Gastrocnemius medialis (tissue), 4 donors: Measurements from ENCODE around the gene MANF. TPM values are rescaled to one million over a fixed set of nuclear protein-coding genes. Genes with fewer than 3 reads are reported as not detected.

ENCODE experiments used
- ATAC-seq, 2 donors: fragments of 150-250 bp; one replicate each; pipeline ENCODE4 v1.9.1; 2016
- DNase-seq, 2 donors: peaks; one replicate each; pipeline ENCODE4 v3.0.0-alpha.2; 2019
- H3K27ac ChIP-seq, 4 donors: fragments of 200-600 bp; sonication (generic); 1 replicate in 1 of 4; 2 replicates in 3 of 4; pipeline ENCODE4 v1.5.1; 2016 to 2018; ENCODE audit warnings: mild to moderate bottlenecking in 2 of 4, moderate library complexity in 1 of 4
- H3K27me3 ChIP-seq, 3 donors: fragments of 200-600 bp; sonication (generic) in 2 of 3; 1 replicate in 1 of 3; 2 replicates in 2 of 3; pipeline versions ENCODE4 v1.5.1 to v1.6.0; 2016 to 2019; ENCODE audit warnings: mild to moderate bottlenecking in 1 of 3, moderate library complexity in 1 of 3
- H3K36me3 ChIP-seq, 2 donors: fragments of 200-600 bp; sonication (generic) in 1 of 2; one replicate each; pipeline ENCODE4 v1.5.1; 2017 to 2018
- H3K4me1 ChIP-seq, 2 donors: fragments of 200-600 bp; sonication (generic) in 1 of 2; one replicate each; pipeline ENCODE4 v1.5.1; 2016 to 2017; ENCODE audit warnings: mild to moderate bottlenecking in 2 of 2
- H3K4me3 ChIP-seq, 4 donors: fragments of 200-600 bp; sonication (generic) in 3 of 4; 1 replicate in 1 of 4; 2 replicates in 3 of 4; pipeline ENCODE4 v1.5.1; 2016 to 2019; ENCODE audit warnings: mild to moderate bottlenecking in 2 of 4
- H3K9me3 ChIP-seq, 3 donors: fragments of 200-600 bp; sonication (generic) in 2 of 3; 1 replicate in 1 of 3; 2 replicates in 2 of 3; pipeline ENCODE4 v1.5.1; 2016 to 2019
- POLR2A ChIP-seq, 2 donors: fragments of 450-650 bp; IDR thresholded peaks; one replicate each; pipeline ENCODE4 v1.6.1; 2017; ENCODE audit warnings: antibody characterized with exemption in 2 of 2, mild to moderate bottlenecking in 2 of 2, moderate library complexity in 2 of 2
- in situ Hi-C, 4 donors: fragments of 200-750 bp; cut with MboI; loops; one replicate each; pipeline versions ENCODE4 v1.15.0 to v1.8.0; 2017; ENCODE audit warnings: low sequenced_read_pairs in 4 of 4
- intact Hi-C: fragments of 100-400 bp; cut with DNase I; formaldehyde crosslinking; loops from one replicate; pipeline ENCODE4 v1.15.1; 2023; ENCODE audit warnings: low total_unique reads
- total RNA-seq, 4 donors: library from RNA; depleted of rRNA; stranded (reverse); fragments of >200 nt; gene quantifications; one replicate each; pipeline versions ENCODE4 v1.1.0 to v1.2.3, GENCODE V29; 2016
- TF ChIP-seq, protein P1 (sequence below), 5 experiments: fragments of 450-650 bp in 3 of 5; fragments of 200-600 bp in 2 of 5; sonication (generic) in 2 of 5; IDR thresholded peaks in 4 of 5; conservative IDR thresholded peaks in 1 of 5; 1 replicate in 4 of 5; 2 replicates in 1 of 5; pipeline ENCODE4 v1.5.1; 2016 to 2019; ENCODE audit warnings: antibody characterized with exemption in 5 of 5, mild to moderate bottlenecking in 3 of 5, moderate library complexity in 3 of 5

Gene MANF
- total RNA-seq, 4 donors from 2014 or later, result 4.4 to 19.7 (median 11.5) TPM

DNA sequence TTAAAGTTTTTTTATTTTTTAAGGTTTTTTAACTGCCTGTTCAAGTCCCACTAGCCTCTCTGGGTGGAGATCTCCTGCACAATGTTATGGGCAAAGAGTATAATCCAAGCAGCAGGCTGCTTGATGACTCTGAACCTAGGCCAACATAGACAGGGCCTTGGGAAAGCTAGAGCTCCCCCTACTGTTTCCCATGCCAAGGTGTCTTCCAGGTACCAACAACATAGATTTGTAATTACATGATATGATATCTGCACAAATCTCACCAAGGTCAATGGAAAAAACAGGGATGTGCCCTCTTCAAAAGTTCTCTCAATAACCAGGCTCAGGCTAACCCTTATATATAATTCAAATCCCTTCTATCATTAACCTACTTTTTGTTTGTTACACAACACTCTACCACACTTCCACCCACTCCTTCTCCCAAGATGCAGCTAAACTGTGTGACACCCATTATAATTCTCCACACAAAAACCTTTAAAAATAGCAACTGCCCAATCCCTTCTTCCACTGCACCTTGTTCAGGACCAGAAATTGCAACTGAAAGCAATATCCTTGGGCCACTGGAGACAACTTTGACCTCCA is 49.7 kb downstream of the MANF start:
- intact Hi-C loops (no loop called here), in situ Hi-C loops (no loop called here)
- Histone ChIP-seq H3K4me3 (no peak overlapping the region), H3K9me3 (no peaks in the 10 kb centered on the region), H3K4me1 (no peaks in the 10 kb centered on the region), H3K36me3 (peaks cover 0 to 24% of the 10 kb centered on the region in 2 donors), H3K27me3 (no peaks in the 10 kb centered on the region), H3K27ac (no peak overlapping the region)
- no peak for TF ChIP-seq POLR2A (IDR thresholded peaks at IDR 0.05)
- TF ChIP-seq, protein P1, sequence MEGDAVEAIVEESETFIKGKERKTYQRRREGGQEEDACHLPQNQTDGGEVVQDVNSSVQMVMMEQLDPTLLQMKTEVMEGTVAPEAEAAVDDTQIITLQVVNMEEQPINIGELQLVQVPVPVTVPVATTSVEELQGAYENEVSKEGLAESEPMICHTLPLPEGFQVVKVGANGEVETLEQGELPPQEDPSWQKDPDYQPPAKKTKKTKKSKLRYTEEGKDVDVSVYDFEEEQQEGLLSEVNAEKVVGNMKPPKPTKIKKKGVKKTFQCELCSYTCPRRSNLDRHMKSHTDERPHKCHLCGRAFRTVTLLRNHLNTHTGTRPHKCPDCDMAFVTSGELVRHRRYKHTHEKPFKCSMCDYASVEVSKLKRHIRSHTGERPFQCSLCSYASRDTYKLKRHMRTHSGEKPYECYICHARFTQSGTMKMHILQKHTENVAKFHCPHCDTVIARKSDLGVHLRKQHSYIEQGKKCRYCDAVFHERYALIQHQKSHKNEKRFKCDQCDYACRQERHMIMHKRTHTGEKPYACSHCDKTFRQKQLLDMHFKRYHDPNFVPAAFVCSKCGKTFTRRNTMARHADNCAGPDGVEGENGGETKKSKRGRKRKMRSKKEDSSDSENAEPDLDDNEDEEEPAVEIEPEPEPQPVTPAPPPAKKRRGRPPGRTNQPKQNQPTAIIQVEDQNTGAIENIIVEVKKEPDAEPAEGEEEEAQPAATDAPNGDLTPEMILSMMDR (IDR thresholded peaks at IDR 0.05 in 4 of 5, conservative IDR thresholded peaks at IDR 0.05 in 1 of 5), result peak; percentile 12 to 69 (median 39)
- DNase-seq (peak in 1 of 2 donors; percentile 21), ATAC-seq (peak; percentile 63 to 87)

DNA sequence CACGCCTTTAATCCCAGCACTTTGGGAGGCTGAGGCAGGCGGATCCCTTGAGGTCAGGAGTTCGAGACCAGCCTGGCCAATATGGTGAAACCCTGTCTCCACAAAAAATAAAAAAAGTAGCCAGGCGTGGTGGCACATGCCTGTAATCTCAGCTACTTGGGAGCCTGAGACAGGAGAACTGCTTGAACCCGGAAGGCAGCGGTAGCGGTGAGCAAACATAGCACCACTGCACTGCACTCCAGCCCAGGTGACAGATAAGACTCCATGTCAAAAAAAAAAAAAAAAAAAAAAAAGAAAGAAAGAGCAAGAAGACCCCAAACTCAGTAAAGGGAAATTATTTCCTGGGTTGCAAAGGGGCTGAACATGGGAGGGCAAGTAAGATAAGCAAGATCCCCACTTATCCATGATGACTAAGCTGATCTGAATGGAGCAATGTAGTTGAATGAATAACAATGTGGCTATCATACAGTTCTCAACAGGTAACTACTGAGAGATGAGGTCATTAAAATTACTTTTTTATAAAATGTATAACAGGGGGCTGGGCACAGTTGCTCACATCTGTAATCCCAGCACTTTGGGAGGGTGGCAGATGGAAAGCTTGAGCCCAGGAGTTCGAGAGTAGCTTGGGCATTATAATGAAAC is 52.0 kb downstream of the MANF start:
- H3K27me3 ChIP-seq, result no peaks in the 10 kb centered on the region
- DNase-seq, result no peak
- no peak overlapping the region for H3K4me3 ChIP-seq
- intact Hi-C loops (no loop called here), in situ Hi-C loops (no loop called here)
- TF ChIP-seq, protein P1 (IDR thresholded peaks at IDR 0.05 in 4 of 5, conservative IDR thresholded peaks at IDR 0.05 in 1 of 5), result no peak
- H3K27ac ChIP-seq, result no peak overlapping the region
- H3K36me3 ChIP-seq, result peaks cover 0 to 36% of the 10 kb centered on the region in 2 donors
- H3K4me1 ChIP-seq, result no peaks in the 10 kb centered on the region
- no peak for ATAC-seq
- no peaks in the 10 kb centered on the region for H3K9me3 ChIP-seq

Other genes with a start within 250 kb of the MANF start
- gene RBM15B, start 6.0 kb downstream of the MANF start, total RNA-seq, result 10 to 100 TPM in 1 of 4 donors, 1 to 10 TPM in 3; 4.9 to 13.7 (median 8.9) TPM
- 10 to 100 TPM; 23.0 to 28.9 (median 26.7) TPM for gene DCAF1, start 114.7 kb downstream of the MANF start, total RNA-seq
- 10 to 100 TPM in 3 of 4 donors, 1 to 10 TPM in 1; 8.8 to 11.2 (median 10.4) TPM for gene RAD54L2, start 153.4 kb downstream of the MANF start, total RNA-seq